IMR-90 (cell line): Measurements from ENCODE around the gene ACTN2. TPM values are rescaled to one million over a fixed set of nuclear protein-coding genes. Genes with fewer than 3 reads are reported as not detected.

Experiments
- ATAC-seq: fragments of 200-7000 bp; cut with Tn5 transposase; 2 replicates; pipeline ENCODE4 v1.9.1; 2020; ENCODE audit warnings: low read depth, mild to moderate bottlenecking, moderate library complexity
- BruUV-seq: library from RNA; stranded (reverse); fragments of 400-500 nt; replicated peaks from 2 replicates; lab custom pipeline; 2021; lab: Mats Ljungman, UMichigan
- CTCF ChIA-PET: fragments of 300-600 bp; formaldehyde crosslinking; extraction: SDS; loops from one replicate; lab custom pipeline; 2021; ENCODE audit warnings: antibody characterized with exemption; lab: Yijun Ruan, JAX
- POLR2A ChIA-PET: fragments of 300-600 bp; sonication (Branson Sonifier 250); formaldehyde crosslinking; loops from one replicate; lab custom pipeline; 2022; ENCODE audit warnings: antibody characterized with exemption; ENCODE audit not compliant: unreplicated experiment; lab: Charles Lee
- DNase-seq: peaks from one replicate; pipeline ENCODE4 v3.0.0; 2013
- H2AFZ ChIP-seq: replicated peaks from 2 replicates; pipeline ENCODE3; 2013; ENCODE audit warnings: low read length, mild to moderate bottlenecking; ENCODE audit not compliant: poor library complexity
- H2AK5ac ChIP-seq: 2 replicates; pipeline ENCODE4 v1.6.1; 2013; ENCODE audit warnings: low read depth, low read length, inconsistent platforms
- H2AK9ac ChIP-seq: replicated peaks from 2 replicates; pipeline ENCODE3; 2013; ENCODE audit warnings: mild to moderate bottlenecking, low read depth, low read length, moderate library complexity; ENCODE audit not compliant: poor library complexity
- H2BK120ac ChIP-seq: 2 replicates; pipeline ENCODE4 v1.6.1; 2013; ENCODE audit warnings: low read depth, low read length, inconsistent platforms
- H2BK15ac ChIP-seq: 3 replicates; pipeline ENCODE4 v1.6.1; 2013; ENCODE audit warnings: low read depth, low read length, inconsistent platforms
- H2BK20ac ChIP-seq: 2 replicates; pipeline ENCODE4 v1.6.1; 2013; ENCODE audit warnings: low read depth, mild to moderate bottlenecking, inconsistent platforms, low read length, moderate library complexity
- H2BK5ac ChIP-seq: 2 replicates; pipeline ENCODE4 v1.6.1; 2013; ENCODE audit warnings: mild to moderate bottlenecking, low read depth, low read length, inconsistent platforms; ENCODE audit not compliant: poor library complexity, severe bottlenecking
- H3K14ac ChIP-seq: replicated peaks from 2 replicates; pipeline ENCODE4 v1.6.1; 2013; ENCODE audit warnings: low read depth, low read length, inconsistent platforms
- H3K18ac ChIP-seq: 2 replicates; pipeline ENCODE4 v1.6.1; 2013; ENCODE audit warnings: low read depth, low read length, control low read depth
- H3K23ac ChIP-seq: 2 replicates; pipeline ENCODE4 v1.6.1; 2013; ENCODE audit warnings: low read depth, low read length, inconsistent platforms
- H3K27ac ChIP-seq: 2 replicates; pipeline ENCODE4 v1.5.1; 2013; ENCODE audit warnings: mild to moderate bottlenecking, control low read depth, low read length; ENCODE audit not compliant: insufficient read depth
- H3K27me3 ChIP-seq: 2 replicates; pipeline ENCODE4 v1.6.1; 2013; ENCODE audit warnings: low read length; ENCODE audit not compliant: control insufficient read depth, insufficient read depth
- H3K36me3 ChIP-seq: 2 replicates; pipeline ENCODE4 v1.6.1; 2013; ENCODE audit warnings: low read length, mixed read lengths; ENCODE audit not compliant: control insufficient read depth, insufficient read depth
- H3K4ac ChIP-seq: 2 replicates; pipeline ENCODE4 v1.6.1; 2013; ENCODE audit warnings: low read depth, low read length, inconsistent platforms
- H3K4me1 ChIP-seq: 2 replicates; pipeline ENCODE4 v1.6.1; 2013; ENCODE audit warnings: low read length, mixed read lengths; ENCODE audit not compliant: control insufficient read depth, insufficient read depth
- H3K4me2 ChIP-seq: 2 replicates; pipeline ENCODE4 v1.6.1; 2013; ENCODE audit warnings: low read depth, mild to moderate bottlenecking, control low read depth, low read length, moderate library complexity
- H3K4me3 ChIP-seq: 2 replicates; pipeline ENCODE4 v1.5.1; 2013; ENCODE audit warnings: low read depth, mild to moderate bottlenecking, control low read depth, low read length, moderate library complexity; ENCODE audit not compliant: insufficient read depth
- H3K56ac ChIP-seq: 2 replicates; pipeline ENCODE4 v1.6.1; 2013; ENCODE audit warnings: low read length, inconsistent platforms; ENCODE audit not compliant: insufficient read depth; ENCODE audit errors: extremely low read depth
- H3K79me1 ChIP-seq, 2 experiments: 2 replicates each; pipeline ENCODE4 v1.6.1; 2013; ENCODE audit warnings: low read length in 2 of 2, inconsistent platforms in 1 of 2, low read depth in 1 of 2
- H3K9ac ChIP-seq: 2 replicates; pipeline ENCODE4 v1.6.1; 2013; ENCODE audit warnings: low read depth, low read length, control low read depth
- H3K9me1 ChIP-seq: 2 replicates; pipeline ENCODE4 v1.6.1; 2013; ENCODE audit warnings: low read length, inconsistent platforms; ENCODE audit not compliant: insufficient read depth
- H3K9me3 ChIP-seq: 2 replicates; pipeline ENCODE4 v1.6.1; 2013; ENCODE audit warnings: low read length; ENCODE audit not compliant: control insufficient read depth, insufficient read depth
- H4K20me1 ChIP-seq: 2 replicates; pipeline ENCODE4 v1.6.1; 2013; ENCODE audit warnings: low read length, inconsistent platforms; ENCODE audit not compliant: insufficient read depth
- H4K5ac ChIP-seq: 2 replicates; pipeline ENCODE4 v1.6.1; 2013; ENCODE audit warnings: mild to moderate bottlenecking, low read depth, low read length, control low read depth
- H4K8ac ChIP-seq, 2 experiments: 2 replicates each; pipeline ENCODE4 v1.6.1; 2013; ENCODE audit warnings: low read depth in 2 of 2, low read length in 2 of 2, control low read depth in 1 of 2, inconsistent platforms in 1 of 2
- H4K91ac ChIP-seq: 2 replicates; pipeline ENCODE4 v1.6.1; 2013; ENCODE audit warnings: low read depth, low read length, inconsistent platforms; ENCODE audit not compliant: insufficient read depth
- FOS ChIP-seq: fragments of 150-350 bp; IDR thresholded peaks from 2 replicates; pipeline ENCODE4 v1.6.1; 2016; ENCODE audit warnings: low read depth, low read length
- dilution Hi-C: fragments of 300-500 bp; cut with HindIII; formaldehyde crosslinking; loops from one replicate; pipeline ENCODE4 v1.14.3; 2018; ENCODE audit warnings: low sequenced_read_pairs; ENCODE audit not compliant: unreplicated experiment
- in situ Hi-C: fragments of 300-500 bp; cut with MboI; formaldehyde crosslinking; loops from 3 replicates; pipeline ENCODE4 v1.14.3; 2019; ENCODE audit warnings: low sequenced_read_pairs, inconsistent platforms, mixed read lengths
- intact Hi-C: fragments of 100-400 bp; cut with micrococcal nuclease; formaldehyde crosslinking; loops from 2 replicates; pipeline ENCODE4 v1.10.0; 2022
- polyA plus RNA-seq, 3 experiments: library from polyadenylated mRNA; depleted of rRNA; stranded (reverse); fragments of >200 nt; gene quantifications; 2 replicates each; pipeline ENCODE4 v1.2.3, GENCODE V29; 2012; ENCODE audit warnings: low replicate concordance in 1 of 3
- total RNA-seq: library from RNA; depleted of rRNA; stranded (reverse); fragments of >200 nt; gene quantifications from 2 replicates; pipeline ENCODE4 v1.2.3, GENCODE V29; 2012

Gene ACTN2
- total and polyA plus RNA-seq, 2 of the 4 experiments (the other 2 are of a cell fraction) = under 0.01 TPM; not detected in 1

GRCh38 chr1:236768601-236769000 lies 82.3 kb downstream of the ACTN2 start:
- Histone ChIP-seq H3K27ac (no peak overlapping the region), H3K9ac (no peak overlapping the region), H4K91ac (no peak overlapping the region), H3K4ac (no peak overlapping the region), H4K5ac (no peak overlapping the region), H3K79me1 (no peaks in the 10 kb centered on the region), H2BK120ac (no peak overlapping the region), H3K36me3 (no peaks in the 10 kb centered on the region), H3K18ac (no peak overlapping the region), H2BK20ac (no peak overlapping the region), H2BK5ac (no peak overlapping the region), H3K9me1 (no peaks in the 10 kb centered on the region), H2BK15ac (no peak overlapping the region), H4K20me1 (no peaks in the 10 kb centered on the region), H3K23ac (no peak overlapping the region), H3K9me3 (no peaks in the 10 kb centered on the region), H3K4me2 (no peak overlapping the region), H3K56ac (no peak overlapping the region), H4K8ac (no peak overlapping the region), H3K27me3 (peaks cover 2% of the 10 kb centered on the region; the same call in 1 of the 2 replicates), H2AK5ac (no peak overlapping the region), H3K4me3 (no peak overlapping the region), H3K14ac (no peak overlapping the region), H2AK9ac (no peak overlapping the region), H3K4me1 (no peaks in the 10 kb centered on the region), H2AFZ (no peak overlapping the region)
- ATAC-seq = no peak
- no peak for TF ChIP-seq FOS
- CTCF ChIA-PET = interaction anchor here (1.8 kb wide), 1 partner anchor 9 kb away, joined by 13 read pairs; no protein-coding TSS in a partner anchor
- intact Hi-C loops = no loop called here
- dilution Hi-C loops = no loop called here
- in situ Hi-C loops = loop anchor here (25.0 kb wide), 1 partner anchor 619 kb away; no protein-coding TSS in a partner anchor
- DNase-seq = no peak
- POLR2A ChIA-PET = no interaction called here
- BruUV-seq = no TSS peak
